Activated CD4-positive, alpha-beta memory T cell treated with anti-CD3 and anti-CD28 coated beads for 36 hours (primary cell): ENCODE data around the gene AHR. TPM values are rescaled to one million over a fixed set of nuclear protein-coding genes. Genes with fewer than 3 reads are reported as not detected.
A peak's percentile ranks its signal among the peaks of the same experiment; 100 is the strongest.

ENCODE experiments used
- CTCF ChIA-PET: fragments of 350-600 bp; sonication (Branson Sonifier 250); formaldehyde crosslinking; loops from one replicate; lab custom pipeline; 2021; ENCODE audit warnings: antibody characterized with exemption, inconsistent platforms; lab: Charles Lee
- POLR2A ChIA-PET: fragments of 350-600 bp; sonication (Branson Sonifier 250); formaldehyde crosslinking; loops from one replicate; lab custom pipeline; 2021; ENCODE audit warnings: antibody characterized with exemption; lab: Charles Lee
- DNase-seq: peaks from one replicate; pipeline ENCODE4 v3.0.0-alpha.2; 2020
- H3K27ac Mint-ChIP-seq: one replicate; pipeline ENCODE4 v1.8.0; 2021; ENCODE audit warnings: mixed read lengths
- H3K27me3 Mint-ChIP-seq: one replicate; pipeline ENCODE4 v1.8.0; 2021; ENCODE audit warnings: mixed read lengths
- H3K36me3 Mint-ChIP-seq: one replicate; pipeline ENCODE4 v1.8.0; 2021; ENCODE audit warnings: mixed read lengths
- H3K4me1 Mint-ChIP-seq: one replicate; pipeline ENCODE4 v1.8.0; 2021; ENCODE audit warnings: low read depth, mixed read lengths
- H3K4me3 Mint-ChIP-seq: one replicate; pipeline ENCODE4 v1.8.0; 2021; ENCODE audit warnings: mild to moderate bottlenecking, mixed read lengths
- H3K9me3 Mint-ChIP-seq: one replicate; pipeline ENCODE4 v1.8.0; 2021; ENCODE audit warnings: mixed read lengths
- intact Hi-C: fragments of 100-400 bp; cut with micrococcal nuclease; formaldehyde crosslinking; loops from one replicate; pipeline ENCODE4 v1.15.1; 2023
- total RNA-seq, 2 experiments: library from RNA; stranded (reverse); gene quantifications; one replicate each; pipeline ENCODE4 v1.2.3, GENCODE V29; 2021

The AHR gene
- total RNA-seq, 2 experiments from 2014 or later, result 40.9 to 43.3 TPM

GRCh38 chr7:17292843-17293242 lies 5.6 kb upstream of the AHR start:
- CTCF ChIA-PET, result interaction anchor here (0.6 kb wide), 1 partner anchor 281 kb away, joined by 4 read pairs; no protein-coding TSS in a partner anchor

GRCh38 chr7:17293481-17293880 lies 5.0 kb upstream of the AHR start:
- Mint-ChIP-seq H3K27ac (no peak overlapping the region), H3K4me1 (peaks cover 18% of the 10 kb centered on the region), H3K36me3 (no peaks in the 10 kb centered on the region), H3K9me3 (no peaks in the 10 kb centered on the region), H3K4me3 (no peak overlapping the region), H3K27me3 (no peaks in the 10 kb centered on the region)
- intact Hi-C loops, result no loop called here
- CTCF ChIA-PET, result no interaction called here
- no peak for DNase-seq
- POLR2A ChIA-PET, result no interaction called here

More at GRCh38 chr7:17292843-17293242, 5.6 kb upstream of the AHR start:
- no peak for DNase-seq
- Mint-ChIP-seq H3K4me1 (peaks cover 14% of the 10 kb centered on the region), H3K36me3 (no peaks in the 10 kb centered on the region), H3K4me3 (no peak overlapping the region), H3K27ac (no peak overlapping the region), H3K9me3 (no peaks in the 10 kb centered on the region), H3K27me3 (no peaks in the 10 kb centered on the region)
- intact Hi-C loops, result no loop called here
- POLR2A ChIA-PET, result no interaction called here

- intact Hi-C loops, result loop anchor here (5.0 kb wide), 1 partner anchor 640 kb away; no protein-coding TSS in a partner anchor
- peak overlapping the region; percentile 90 for H3K4me3 Mint-ChIP-seq
- H3K36me3 Mint-ChIP-seq, result peaks cover 3% of the 10 kb centered on the region
- no peak for DNase-seq
- no peaks in the 10 kb centered on the region for H3K9me3 Mint-ChIP-seq
- ChIA-PET CTCF (interaction anchor here (0.8 to 1.6 kb wide), 2 partner anchors 287 to 314 kb away, joined by 4 read pairs; no protein-coding TSS in a partner anchor), POLR2A (no interaction called here)
- H3K4me1 Mint-ChIP-seq, result peaks cover 15% of the 10 kb centered on the region
- no peaks in the 10 kb centered on the region for H3K27me3 Mint-ChIP-seq
- peak overlapping the region; percentile 93 for H3K27ac Mint-ChIP-seq
Observed at GRCh38 chr7:17297243-17297642, 1.2 kb upstream of the AHR start.

- Mint-ChIP-seq H3K27me3 (no peaks in the 10 kb centered on the region), H3K4me1 (peaks cover 22% of the 10 kb centered on the region), H3K36me3 (peaks cover 3% of the 10 kb centered on the region), H3K9me3 (no peaks in the 10 kb centered on the region), H3K4me3 (peak overlapping the region; percentile 90), H3K27ac (peak overlapping the region; percentile 93)
- ChIA-PET POLR2A (interaction anchor here (0.6 to 1.7 kb wide), 10 partner anchors 13 to 290 kb away, joined by 3 to 10 read pairs (median 4); no protein-coding TSS in a partner anchor), CTCF (interaction anchor here (1.0 to 2.4 kb wide), 5 partner anchors 140 to 299 kb away, joined by 3 to 9 read pairs (median 3); no protein-coding TSS in a partner anchor)
- intact Hi-C loops, result loop anchor here (1.0 to 5.0 kb wide), 6 partner anchors 25 to 638 kb away; no protein-coding TSS in a partner anchor
- peak; percentile 76 for DNase-seq
Observed at GRCh38 chr7:17298840-17299482, 509 bp downstream of the AHR start.

GRCh38 chr7:17299483-17299991 lies 1.1 kb downstream of the AHR start:
- Mint-ChIP-seq H3K36me3 (peaks cover 3% of the 10 kb centered on the region), H3K4me3 (peak overlapping the region; percentile 90), H3K27me3 (no peaks in the 10 kb centered on the region), H3K4me1 (peaks cover 27% of the 10 kb centered on the region), H3K27ac (peak overlapping the region; percentile 93), H3K9me3 (no peaks in the 10 kb centered on the region)
- ChIA-PET POLR2A (interaction anchor here (0.6 to 1.7 kb wide), 7 partner anchors 28 to 290 kb away, joined by 3 to 8 read pairs (median 3); no protein-coding TSS in a partner anchor), CTCF (interaction anchor here (0.9 to 2.4 kb wide), 6 partner anchors 140 to 317 kb away, joined by 3 to 9 read pairs (median 3); no protein-coding TSS in a partner anchor)
- peak; percentile 25 for DNase-seq
- intact Hi-C loops, result loop anchor here (5.0 kb wide), 1 partner anchor 638 kb away; no protein-coding TSS in a partner anchor

- intact Hi-C loops, result loop anchor here (2.0 to 10.0 kb wide), 4 partner anchors 237 to 875 kb away; partner anchors contain the start of gene CRPPA
- ChIA-PET POLR2A (interaction anchor here (0.7 to 1.7 kb wide), 5 partner anchors 28 to 291 kb away, joined by 3 to 8 read pairs (median 4); no protein-coding TSS in a partner anchor), CTCF (interaction anchor here (0.9 to 2.4 kb wide), 6 partner anchors 141 to 317 kb away, joined by 3 to 9 read pairs (median 3); no protein-coding TSS in a partner anchor)
- H3K36me3 Mint-ChIP-seq, result peaks cover 3% of the 10 kb centered on the region
- no peaks in the 10 kb centered on the region for H3K27me3 Mint-ChIP-seq
- H3K9me3 Mint-ChIP-seq, result no peaks in the 10 kb centered on the region
- no peak for DNase-seq
- peak overlapping the region; percentile 90 for H3K4me3 Mint-ChIP-seq
- H3K4me1 Mint-ChIP-seq, result peaks cover 32% of the 10 kb centered on the region
- peak overlapping the region; percentile 93 for H3K27ac Mint-ChIP-seq
Observed at GRCh38 chr7:17300012-17300411, 1.6 kb downstream of the AHR start.

GRCh38 chr7:17300437-17300836 lies 2.0 kb downstream of the AHR start:
- no peaks in the 10 kb centered on the region for H3K9me3 Mint-ChIP-seq
- peak overlapping the region; percentile 93 for H3K27ac Mint-ChIP-seq
- ChIA-PET POLR2A (interaction anchor here (0.7 to 1.2 kb wide), 2 partner anchors 29 to 39 kb away, joined by 3 read pairs; no protein-coding TSS in a partner anchor), CTCF (interaction anchor here (0.9 to 1.2 kb wide), 3 partner anchors 291 to 318 kb away, joined by 3 to 5 read pairs (median 3); no protein-coding TSS in a partner anchor)
- no peaks in the 10 kb centered on the region for H3K27me3 Mint-ChIP-seq
- H3K36me3 Mint-ChIP-seq, result peaks cover 3% of the 10 kb centered on the region
- peak overlapping the region; percentile 90 for H3K4me3 Mint-ChIP-seq
- intact Hi-C loops, result loop anchor here (2.0 to 10.0 kb wide), 4 partner anchors 238 to 876 kb away; partner anchors contain the start of gene CRPPA
- H3K4me1 Mint-ChIP-seq, result peaks cover 36% of the 10 kb centered on the region
- DNase-seq, result no peak

GRCh38 chr7:17301471-17302456 lies 3.3 kb downstream of the AHR start:
- intact Hi-C loops, result loop anchor here (1.0 to 10.0 kb wide), 6 partner anchors 239 to 877 kb away; partner anchors contain the start of gene CRPPA
- H3K27me3 Mint-ChIP-seq, result no peaks in the 10 kb centered on the region
- H3K4me1 Mint-ChIP-seq, result peaks cover 41% of the 10 kb centered on the region
- H3K36me3 Mint-ChIP-seq, result peaks cover 3% of the 10 kb centered on the region
- peak overlapping the region; percentile 30 for H3K4me3 Mint-ChIP-seq
- CTCF ChIA-PET, result interaction anchor here (0.6 to 2.9 kb wide), 32 partner anchors 9 to 691 kb away, joined by 3 to 36 read pairs (median 4); no protein-coding TSS in a partner anchor
- H3K27ac Mint-ChIP-seq, result no peak overlapping the region
- DNase-seq, result peak; percentile 26
- POLR2A ChIA-PET, result interaction anchor here (0.6 kb wide), 1 partner anchor 102 kb away, joined by 5 read pairs; no protein-coding TSS in a partner anchor
- H3K9me3 Mint-ChIP-seq, result no peaks in the 10 kb centered on the region

GRCh38 chr7:17302575-17303142 lies 4.2 kb downstream of the AHR start:
- Mint-ChIP-seq H3K27ac (peak overlapping the region; percentile 61), H3K27me3 (no peaks in the 10 kb centered on the region), H3K4me1 (peaks cover 32% of the 10 kb centered on the region), H3K9me3 (no peaks in the 10 kb centered on the region), H3K4me3 (peak overlapping the region; percentile 51), H3K36me3 (peaks cover 3% of the 10 kb centered on the region)
- intact Hi-C loops, result loop anchor here (2.0 to 10.0 kb wide), 4 partner anchors 260 to 878 kb away; partner anchors contain the start of gene CRPPA
- no peak for DNase-seq
- CTCF ChIA-PET, result interaction anchor here (0.6 to 2.9 kb wide), 24 partner anchors 29 to 690 kb away, joined by 3 to 36 read pairs (median 4); no protein-coding TSS in a partner anchor
- POLR2A ChIA-PET, result no interaction called here

GRCh38 chr7:17304926-17305325 lies 6.5 kb downstream of the AHR start:
- POLR2A ChIA-PET, result interaction anchor here (1.0 to 3.2 kb wide), 3 partner anchors 98 to 178 kb away, joined by 3 to 18 read pairs (median 4); no protein-coding TSS in a partner anchor
- peaks cover 26% of the 10 kb centered on the region for H3K4me1 Mint-ChIP-seq

More at GRCh38 chr7:17304926-17305325, 6.5 kb downstream of the AHR start:
- Mint-ChIP-seq H3K9me3 (no peaks in the 10 kb centered on the region), H3K27ac (peak overlapping the region; percentile 83), H3K36me3 (peaks cover 2% of the 10 kb centered on the region), H3K4me3 (peak overlapping the region; percentile 56), H3K27me3 (no peaks in the 10 kb centered on the region)
- CTCF ChIA-PET, result interaction anchor here (0.6 to 2.9 kb wide), 5 partner anchors 98 to 322 kb away, joined by 3 to 11 read pairs (median 4); no protein-coding TSS in a partner anchor
- DNase-seq, result peak; percentile 25
- intact Hi-C loops, result loop anchor here (1.0 to 10.0 kb wide), 15 partner anchors 44 to 880 kb away; partner anchors contain the start of gene CRPPA
